GM13977 (cell line): ENCODE data around the gene SCGB1D2.

Experiments
- DNase-seq: peaks from one replicate; pipeline ENCODE4 v3.0.0; 2012; ENCODE audit warnings: low spot score
- in situ Hi-C: fragments of 300-500 bp; cut with MboI; formaldehyde crosslinking; loops from one replicate; pipeline ENCODE4 v1.12.0; 2022; ENCODE audit warnings: low sequenced_read_pairs, low pct_unique_long_range_greater_than_20kb, mixed read lengths, inconsistent platforms; ENCODE audit not compliant: unreplicated experiment
- TF ChIP-seq, protein P1 (sequence below): IDR thresholded peaks from 2 replicates; pipeline ENCODE4 v1.5.1; 2012; ENCODE audit warnings: mild to moderate bottlenecking, control low read depth; ENCODE audit not compliant: insufficient read depth; ENCODE audit errors: extremely low read depth, missing control alignments

SCGB1D2 gene

DNA sequence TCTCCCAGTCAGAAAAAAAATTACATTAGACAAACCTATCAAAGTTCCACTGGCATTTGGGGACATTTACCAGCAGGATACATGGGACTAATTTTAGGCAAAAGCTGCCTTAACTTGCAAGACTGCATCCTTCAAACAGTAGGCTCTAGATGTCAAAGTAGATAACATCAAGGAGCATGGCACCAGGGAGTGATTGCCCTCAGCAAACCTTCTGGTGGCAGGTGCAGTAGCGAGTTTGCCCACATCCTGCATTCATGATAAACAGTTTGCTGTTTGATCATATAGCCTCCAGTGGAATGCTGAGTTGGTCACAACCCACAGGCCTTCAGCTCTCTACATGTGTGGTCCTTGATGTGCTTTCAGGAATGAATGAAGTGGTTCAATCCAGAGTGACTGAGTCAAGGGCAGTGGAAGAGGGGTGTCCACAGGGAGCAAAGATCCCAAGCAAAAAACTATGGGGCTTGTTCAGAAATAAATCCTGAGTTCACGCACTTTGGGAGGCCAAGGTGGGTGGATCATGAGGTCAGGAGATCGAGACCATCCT is 12.0 kb downstream of the SCGB1D2 start:
- in situ Hi-C loops, result no loop called here
- TF ChIP-seq, protein P1, sequence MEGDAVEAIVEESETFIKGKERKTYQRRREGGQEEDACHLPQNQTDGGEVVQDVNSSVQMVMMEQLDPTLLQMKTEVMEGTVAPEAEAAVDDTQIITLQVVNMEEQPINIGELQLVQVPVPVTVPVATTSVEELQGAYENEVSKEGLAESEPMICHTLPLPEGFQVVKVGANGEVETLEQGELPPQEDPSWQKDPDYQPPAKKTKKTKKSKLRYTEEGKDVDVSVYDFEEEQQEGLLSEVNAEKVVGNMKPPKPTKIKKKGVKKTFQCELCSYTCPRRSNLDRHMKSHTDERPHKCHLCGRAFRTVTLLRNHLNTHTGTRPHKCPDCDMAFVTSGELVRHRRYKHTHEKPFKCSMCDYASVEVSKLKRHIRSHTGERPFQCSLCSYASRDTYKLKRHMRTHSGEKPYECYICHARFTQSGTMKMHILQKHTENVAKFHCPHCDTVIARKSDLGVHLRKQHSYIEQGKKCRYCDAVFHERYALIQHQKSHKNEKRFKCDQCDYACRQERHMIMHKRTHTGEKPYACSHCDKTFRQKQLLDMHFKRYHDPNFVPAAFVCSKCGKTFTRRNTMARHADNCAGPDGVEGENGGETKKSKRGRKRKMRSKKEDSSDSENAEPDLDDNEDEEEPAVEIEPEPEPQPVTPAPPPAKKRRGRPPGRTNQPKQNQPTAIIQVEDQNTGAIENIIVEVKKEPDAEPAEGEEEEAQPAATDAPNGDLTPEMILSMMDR, result no peak
- no peak for DNase-seq

DNA sequence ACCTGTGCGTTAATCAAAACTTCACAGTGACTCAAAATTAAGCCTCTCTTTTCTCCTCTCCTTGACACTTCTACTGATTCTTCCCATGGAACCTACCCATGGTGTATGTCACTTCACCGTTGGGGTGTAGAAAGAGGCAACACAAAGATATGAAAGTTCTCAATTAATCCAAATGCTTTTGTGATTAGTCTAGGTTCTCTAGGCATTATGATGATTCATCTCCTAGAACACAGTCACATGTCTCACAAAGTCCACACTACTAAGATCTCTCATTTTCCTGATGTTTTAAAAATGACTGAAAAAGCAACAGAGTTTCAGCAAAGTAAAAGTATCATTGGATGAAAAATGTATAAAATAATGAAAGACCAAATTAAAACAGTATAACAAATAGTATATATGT is 14.2 kb downstream of the SCGB1D2 start:
- no peak for DNase-seq
- TF ChIP-seq, protein P1, result no peak
- in situ Hi-C loops, result no loop called here

- in situ Hi-C loops, result no loop called here
- TF ChIP-seq, protein P1, result no peak
- no peak for DNase-seq
These were observed 18.4 kb downstream of the SCGB1D2 start for GRCh38 chr11:62260261-62260953.

- in situ Hi-C loops, result no loop called here
- no peak for DNase-seq
- TF ChIP-seq, protein P1, result no peak
These were observed 22.0 kb downstream of the SCGB1D2 start for GRCh38 chr11:62264004-62264403.

GRCh38 chr11:62266558-62266957 is 24.5 kb downstream of the SCGB1D2 start:
- in situ Hi-C loops, result no loop called here
- no peak for DNase-seq
- TF ChIP-seq, protein P1, result no peak

GRCh38 chr11:62267050-62267449 is 25.0 kb downstream of the SCGB1D2 start:
- no peak for DNase-seq
- in situ Hi-C loops, result no loop called here
- TF ChIP-seq, protein P1, result no peak
